Right lung (tissue), 5 donors: Measurements from ENCODE around the gene GGTLC2. TPM values are rescaled to one million over a fixed set of nuclear protein-coding genes. Genes with fewer than 3 reads are reported as not detected.

Experiments
- DNase-seq, 2 donors: peaks; one replicate each; pipeline ENCODE4 v3.0.0-alpha.2; 2013
- polyA plus RNA-seq, 5 donors: library from polyadenylated mRNA; unstranded; fragments of 120-200 nt; gene quantifications; one replicate each; pipeline versions ENCODE4 v1.2.1 to v1.2.3, GENCODE V29; 2013; ENCODE audit warnings: inconsistent platforms in 1 of 5, low replicate concordance in 1 of 5; ENCODE audit not compliant: insufficient read length in 5 of 5, insufficient read depth in 1 of 5

Gene GGTLC2
- polyA plus RNA-seq, 5 donors, result 0.21 to 0.43 (median 0.34) TPM; not detected in 1

DNA sequence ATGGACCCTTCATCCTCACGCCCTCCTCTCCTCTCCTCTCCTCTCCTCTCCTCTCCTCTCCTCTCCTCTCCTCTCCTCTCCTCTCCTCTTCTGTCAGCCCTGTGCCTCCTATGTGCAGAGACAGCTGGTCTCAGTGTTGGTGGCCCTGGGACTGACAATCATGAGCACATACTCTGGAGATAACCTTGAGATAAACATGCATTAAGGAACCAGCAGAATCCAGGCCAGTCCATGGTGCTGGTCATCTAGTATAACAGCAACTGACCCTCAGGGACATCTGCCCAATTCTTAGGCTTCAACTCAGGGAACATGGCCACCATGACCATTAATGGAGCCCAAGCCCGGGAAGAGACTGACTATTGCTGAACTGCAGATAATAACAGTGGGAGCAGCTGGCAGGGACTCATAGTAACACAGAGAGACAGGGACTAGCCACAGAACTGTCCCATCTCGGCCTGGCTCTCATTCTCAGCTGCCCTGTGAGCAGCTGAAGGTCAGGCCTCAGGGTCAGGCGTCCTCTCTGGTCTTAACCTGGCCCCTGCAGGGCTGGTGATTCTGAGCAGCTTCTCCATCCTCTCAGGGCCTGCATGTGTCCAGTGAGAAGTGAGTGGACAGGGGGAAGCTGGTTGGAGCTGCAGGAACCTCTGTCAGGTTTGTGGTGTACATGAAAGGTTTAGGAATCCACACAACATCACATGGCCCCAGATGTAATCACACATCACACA lies 45.4 kb downstream of the GGTLC2 start:
- DNase-seq, result no peak

GRCh38 chr22:22691055-22691454 lies 46.6 kb downstream of the GGTLC2 start:
- no peak for DNase-seq

GRCh38 chr22:22691716-22692701 lies 47.6 kb downstream of the GGTLC2 start:
- no peak for DNase-seq

GRCh38 chr22:22692707-22693530 lies 48.5 kb downstream of the GGTLC2 start:
- peak in 1 of 2 donors; percentile 36 for DNase-seq

GRCh38 chr22:22693531-22693884 lies 49.1 kb downstream of the GGTLC2 start:
- DNase-seq, result no peak

GRCh38 chr22:22694106-22694505 lies 49.7 kb downstream of the GGTLC2 start:
- no peak for DNase-seq

GRCh38 chr22:22696104-22696503 lies 51.7 kb downstream of the GGTLC2 start:
- no peak for DNase-seq

Other genes starting within 250 kb of the GGTLC2 start
- 1 to 10 TPM; 3.3 to 4.8 (median 3.8) TPM for gene ZNF280B, start 135.9 kb upstream of the GGTLC2 start, polyA plus RNA-seq
- not detected for gene ZNF280A, start 124.3 kb upstream of the GGTLC2 start, polyA plus RNA-seq
- gene PRAME, start 85.3 kb upstream of the GGTLC2 start, polyA plus RNA-seq, result not detected
- under 1 TPM in 3 of 5 donors, not detected in 2; 0.41 to 0.45 (median 0.42) TPM for gene IGLL5, start 243.2 kb downstream of the GGTLC2 start, polyA plus RNA-seq